GM18868 (cell line): ENCODE measurements around the gene MVP.
"Not testable (repeated sequence)": the region's sequence is repeated elsewhere in the genome, so short reads cannot be mapped to it uniquely, and the experiment has no call there.

Experiments
- ATAC-seq: cut with Tn5 transposase; IDR thresholded peaks from one replicate; pipeline ENCODE4 v1.9.1; 2021; ENCODE audit warnings: mild to moderate bottlenecking, moderate library complexity; ENCODE audit not compliant: unreplicated experiment

The MVP gene

DNA sequence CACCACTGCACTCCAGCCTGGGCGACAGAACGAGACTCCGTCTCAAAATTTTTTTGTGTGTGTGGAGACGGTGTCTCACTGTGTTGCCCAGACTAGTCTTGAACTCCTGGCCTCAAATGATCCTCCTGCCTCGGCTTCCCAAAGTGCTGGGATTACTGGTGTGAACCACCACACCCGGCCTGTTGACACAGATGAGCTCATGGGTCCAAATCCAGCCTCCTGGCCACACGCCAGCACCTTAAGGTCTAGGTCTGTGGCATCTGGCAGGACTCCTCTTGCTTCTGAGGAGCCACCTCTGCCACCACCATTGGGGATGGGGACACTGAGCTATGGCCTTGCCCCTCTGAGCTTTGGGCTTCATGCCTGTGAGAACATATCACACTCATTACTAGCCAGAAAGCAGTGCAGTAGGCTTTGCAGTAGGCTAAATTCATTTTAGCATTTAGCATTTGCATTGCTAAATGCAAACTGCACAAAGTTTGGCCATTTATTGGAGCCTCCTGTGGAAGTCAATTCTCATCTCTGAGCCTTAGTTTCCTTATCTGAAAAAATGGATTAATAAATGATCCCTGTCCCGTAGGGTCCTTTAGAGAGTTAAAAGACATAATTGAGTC lies 48.2 kb downstream of the MVP start:
- no peak for ATAC-seq

DNA sequence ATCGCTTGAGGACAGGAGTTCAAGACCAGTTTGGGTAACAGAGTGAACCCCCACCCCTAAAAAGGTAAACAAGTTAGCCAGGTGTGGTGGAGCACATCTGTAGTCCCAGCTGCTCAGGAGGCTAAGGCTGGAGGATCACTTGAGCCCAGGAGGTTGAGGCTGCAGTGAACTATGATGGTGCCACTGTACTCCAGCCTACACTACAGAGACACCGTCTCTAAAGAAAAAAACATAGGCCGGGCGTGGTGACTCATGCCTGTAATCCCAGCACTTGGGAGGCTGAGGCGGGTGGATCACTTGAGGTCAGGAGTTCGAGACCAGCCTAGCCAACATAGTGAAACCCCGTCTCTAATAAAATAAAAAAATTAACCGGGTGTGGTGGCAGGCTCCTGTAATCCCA lies 48.8 kb downstream of the MVP start:
- not testable (repeated sequence) for ATAC-seq

DNA sequence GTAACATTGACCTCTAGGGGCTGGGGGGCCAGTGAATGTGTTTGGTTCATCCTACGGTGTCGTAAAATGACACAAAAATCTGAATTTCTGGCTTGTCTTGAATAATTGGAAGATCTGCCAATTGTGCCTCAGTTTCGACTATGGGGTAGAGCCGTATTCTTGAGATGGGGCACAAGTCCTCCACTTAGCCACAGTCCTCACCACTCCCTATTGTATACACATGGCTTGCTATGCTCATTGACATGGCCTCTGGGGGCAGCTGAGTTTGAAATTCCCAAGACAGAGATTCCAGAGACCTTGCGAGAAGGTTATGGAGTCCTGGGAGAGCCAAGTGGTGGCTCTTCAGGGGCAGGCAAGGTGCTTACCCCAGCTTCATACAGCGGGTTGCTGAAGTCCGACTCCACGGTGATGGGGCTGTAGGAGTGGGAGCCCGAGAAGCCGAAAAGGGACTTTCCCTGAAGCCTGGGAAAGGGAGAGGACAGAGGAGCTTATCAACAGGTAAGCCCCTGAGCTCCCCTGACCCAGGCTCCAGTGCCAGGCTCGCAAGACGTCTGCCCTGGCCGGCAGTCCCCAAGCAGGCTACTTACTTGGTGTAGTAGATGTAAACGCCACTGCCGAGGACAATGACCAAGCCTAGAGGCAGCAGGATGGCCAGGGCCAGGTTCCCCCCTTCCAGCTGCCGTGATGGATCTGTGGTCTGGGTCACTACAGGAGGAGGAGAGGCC lies 51.7 kb downstream of the MVP start:
- ATAC-seq: no peak

DNA sequence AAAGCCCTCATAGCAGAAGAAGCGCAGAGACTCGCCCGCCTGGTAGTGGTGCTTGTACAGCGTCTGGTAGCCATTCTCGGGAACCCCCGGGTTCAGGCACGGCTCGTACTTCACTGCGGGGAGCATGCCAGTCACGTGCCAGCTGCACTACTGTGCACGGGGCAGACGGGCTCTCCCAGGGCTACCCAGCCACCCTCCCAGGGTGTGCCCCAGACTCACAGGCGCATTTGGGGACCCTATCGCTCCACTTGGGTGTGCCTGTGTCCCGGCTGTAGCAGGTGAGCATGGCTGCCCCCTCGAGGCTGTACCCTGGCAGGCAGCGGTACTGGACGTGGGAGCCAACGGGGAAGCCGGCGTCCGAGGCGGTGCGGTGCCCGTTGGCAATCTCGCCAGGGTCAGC lies 53.1 kb downstream of the MVP start:
- no peak for ATAC-seq

DNA sequence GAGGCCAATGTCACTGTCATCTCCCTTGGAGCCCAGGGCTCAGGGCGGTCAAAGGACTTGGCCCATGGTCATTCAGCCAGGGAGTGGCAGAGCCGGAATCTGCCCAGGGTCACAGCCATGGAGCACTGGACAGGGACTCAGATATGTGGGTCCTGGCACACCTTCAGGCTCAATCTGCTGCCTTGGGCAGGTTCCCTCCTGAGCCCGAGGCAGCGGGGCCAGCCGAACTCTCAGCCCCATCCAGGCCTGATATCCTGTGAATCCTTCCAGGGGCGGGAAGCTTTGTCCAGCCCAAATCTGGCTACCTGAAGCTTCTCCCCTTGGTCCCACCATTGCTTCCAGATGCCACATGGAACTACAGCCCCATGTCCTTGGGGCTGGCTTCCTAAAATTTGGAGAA lies 54.9 kb downstream of the MVP start:
- no peak for ATAC-seq

DNA sequence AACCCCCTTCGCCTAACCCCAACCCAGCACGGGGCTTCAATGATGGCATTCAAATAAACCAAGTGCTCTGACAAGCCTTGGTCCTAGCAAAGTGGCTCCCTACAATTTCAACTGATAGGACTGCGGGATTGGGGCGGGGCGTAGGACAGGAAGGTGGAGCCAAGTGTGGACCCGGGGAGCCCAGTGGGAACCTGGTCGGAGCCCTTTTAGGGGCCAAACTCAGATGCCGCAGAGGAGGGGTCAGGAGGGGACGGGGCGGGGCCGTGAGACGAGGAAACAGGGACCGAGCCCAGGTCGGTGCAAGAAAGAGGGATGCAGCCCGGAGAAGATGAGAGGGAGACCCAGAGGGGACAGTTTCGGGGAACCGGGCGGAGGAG lies 55.9 kb downstream of the MVP start:
- no peak for ATAC-seq

DNA sequence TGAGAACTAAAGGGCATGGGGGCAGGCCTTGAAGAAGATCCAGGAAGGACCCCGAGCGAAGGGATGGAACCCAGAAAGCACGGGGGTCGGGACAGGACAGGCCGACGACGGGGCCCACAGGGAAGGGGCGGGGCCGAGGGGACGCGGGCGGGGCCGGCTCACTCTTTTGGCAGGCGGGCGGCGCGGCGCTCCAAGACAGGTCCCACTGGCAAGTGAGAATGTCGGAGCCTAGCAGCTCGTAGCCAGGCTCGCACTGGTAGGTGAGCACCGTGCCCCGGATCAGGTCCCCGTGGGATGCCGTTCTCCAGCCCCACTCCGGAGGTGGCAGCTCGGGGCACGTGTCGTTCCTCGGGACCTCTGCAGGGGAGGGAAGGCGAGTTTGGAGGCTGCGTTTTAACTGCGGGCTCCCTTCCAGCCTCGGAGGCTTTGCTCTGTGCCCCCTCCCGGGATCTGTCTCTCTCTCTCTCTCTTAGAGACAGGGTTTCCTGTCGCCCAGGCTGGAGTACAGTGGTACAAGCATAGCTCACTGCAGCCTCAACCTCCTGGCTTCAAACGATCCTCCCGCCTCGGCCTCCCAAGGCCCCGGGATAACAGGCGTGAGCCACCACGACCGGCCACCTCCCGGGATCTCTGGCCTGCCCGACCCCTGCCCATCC lies 56.5 kb downstream of the MVP start:
- no peak for ATAC-seq

DNA sequence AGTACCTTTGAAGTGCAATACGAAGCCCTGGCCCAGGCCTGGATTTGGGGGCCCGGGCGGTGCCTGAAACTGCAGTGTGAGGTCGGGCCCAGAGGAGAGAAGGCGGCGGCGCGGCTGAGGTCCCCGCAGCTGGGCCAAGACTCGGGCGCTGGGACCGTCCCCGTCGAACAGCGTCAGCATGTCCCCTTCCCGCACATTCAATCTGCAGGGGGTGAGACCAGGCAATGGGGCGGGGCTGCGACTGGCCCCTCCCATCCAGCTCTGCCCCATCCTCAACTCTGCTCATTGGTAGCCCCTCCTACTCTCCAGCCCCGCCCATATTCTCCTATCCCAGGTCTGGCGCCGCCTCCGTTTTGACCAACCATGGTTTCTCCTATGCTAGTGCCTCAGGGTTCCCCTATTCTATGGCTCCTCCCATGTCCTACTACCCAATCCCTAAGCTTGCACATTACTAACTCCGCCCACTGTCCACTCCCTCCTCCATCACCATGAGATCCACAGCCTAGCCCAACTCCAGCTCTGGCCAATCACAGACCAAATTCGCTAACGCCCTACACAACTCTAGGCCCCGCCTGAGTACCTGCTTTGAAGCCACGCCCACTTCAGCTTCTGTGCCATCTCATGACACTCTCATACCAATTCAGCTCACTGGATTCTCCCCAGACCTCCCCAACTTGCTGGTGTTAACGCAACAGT lies 57.2 kb downstream of the MVP start:
- no peak for ATAC-seq

DNA sequence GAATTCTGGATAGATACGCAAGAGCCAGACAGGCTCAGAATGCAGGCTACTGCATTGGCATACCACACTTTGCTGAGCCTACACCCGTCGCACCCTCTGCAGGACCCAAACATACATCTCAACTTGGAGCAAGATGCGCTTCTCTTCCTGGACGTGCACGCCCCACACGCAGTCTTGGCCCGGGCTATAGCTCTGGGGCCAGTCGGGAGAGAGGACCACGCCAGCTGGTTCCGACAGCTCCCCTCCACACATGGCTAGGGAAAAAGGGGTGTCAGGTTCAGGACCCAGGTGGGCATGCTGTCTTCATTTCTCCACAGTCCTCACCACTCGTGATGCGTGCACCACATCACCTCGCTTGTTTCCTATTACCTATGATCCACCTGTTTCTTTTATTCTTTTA lies 57.9 kb downstream of the MVP start:
- no peak for ATAC-seq

DNA sequence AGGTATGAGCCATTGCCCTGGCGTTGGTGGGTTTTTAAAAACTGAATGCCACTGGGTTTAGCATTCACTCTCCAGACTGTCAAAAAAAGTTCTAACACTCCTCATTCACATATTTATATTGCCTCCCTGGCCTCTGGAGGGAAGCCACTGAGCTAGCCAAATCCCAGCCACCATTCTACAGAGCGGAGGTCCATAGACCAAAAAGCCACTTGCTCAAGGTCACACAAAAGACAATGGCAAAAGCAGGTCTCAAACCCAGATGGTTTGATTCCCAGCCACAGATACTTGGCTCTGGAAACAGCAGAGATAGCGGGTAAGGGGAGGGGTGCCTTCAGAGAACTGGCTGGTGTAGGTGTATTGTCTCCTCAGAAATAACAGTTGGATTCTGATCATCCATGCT lies 60.8 kb downstream of the MVP start:
- no peak for ATAC-seq

DNA sequence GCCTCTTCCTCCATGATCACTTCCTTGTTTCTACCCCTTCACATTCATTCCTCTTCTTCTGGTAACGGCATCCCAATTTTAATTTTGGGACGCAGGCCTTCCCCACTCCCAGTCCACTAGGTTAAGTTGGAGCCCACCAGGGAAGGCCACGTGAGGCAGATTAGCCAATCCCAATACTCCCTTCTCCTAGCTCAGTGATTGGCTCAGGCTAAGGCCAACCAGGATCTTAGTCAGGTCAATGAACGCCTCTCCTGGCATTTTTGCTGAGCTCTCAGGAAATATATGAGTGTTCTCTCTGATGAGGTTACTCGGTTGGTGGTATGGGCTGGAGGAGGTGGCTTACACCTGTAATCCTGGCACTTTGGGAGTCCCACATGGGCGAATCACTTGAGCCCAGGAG lies 63.7 kb downstream of the MVP start:
- ATAC-seq: no peak

DNA sequence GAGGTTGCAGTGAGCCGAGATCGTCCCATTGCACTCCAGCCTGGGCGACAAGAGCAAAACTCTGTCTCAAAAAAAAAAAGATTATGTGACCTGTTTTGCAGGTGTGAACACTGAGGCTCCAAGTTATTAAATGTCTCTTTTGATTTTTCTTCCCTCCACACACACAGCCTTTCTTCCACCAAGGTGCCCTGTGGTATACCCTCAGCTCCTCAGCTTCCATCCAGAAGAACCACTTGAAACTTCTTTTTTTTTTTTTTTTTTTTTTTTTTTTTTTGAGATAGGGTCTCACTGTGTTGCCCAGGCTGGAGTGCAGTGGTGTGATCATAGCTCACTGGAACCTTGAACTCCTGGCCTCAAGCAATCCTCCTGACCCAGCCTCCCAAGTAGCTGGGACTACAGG lies 69.1 kb downstream of the MVP start:
- not testable (repeated sequence) for ATAC-seq

DNA sequence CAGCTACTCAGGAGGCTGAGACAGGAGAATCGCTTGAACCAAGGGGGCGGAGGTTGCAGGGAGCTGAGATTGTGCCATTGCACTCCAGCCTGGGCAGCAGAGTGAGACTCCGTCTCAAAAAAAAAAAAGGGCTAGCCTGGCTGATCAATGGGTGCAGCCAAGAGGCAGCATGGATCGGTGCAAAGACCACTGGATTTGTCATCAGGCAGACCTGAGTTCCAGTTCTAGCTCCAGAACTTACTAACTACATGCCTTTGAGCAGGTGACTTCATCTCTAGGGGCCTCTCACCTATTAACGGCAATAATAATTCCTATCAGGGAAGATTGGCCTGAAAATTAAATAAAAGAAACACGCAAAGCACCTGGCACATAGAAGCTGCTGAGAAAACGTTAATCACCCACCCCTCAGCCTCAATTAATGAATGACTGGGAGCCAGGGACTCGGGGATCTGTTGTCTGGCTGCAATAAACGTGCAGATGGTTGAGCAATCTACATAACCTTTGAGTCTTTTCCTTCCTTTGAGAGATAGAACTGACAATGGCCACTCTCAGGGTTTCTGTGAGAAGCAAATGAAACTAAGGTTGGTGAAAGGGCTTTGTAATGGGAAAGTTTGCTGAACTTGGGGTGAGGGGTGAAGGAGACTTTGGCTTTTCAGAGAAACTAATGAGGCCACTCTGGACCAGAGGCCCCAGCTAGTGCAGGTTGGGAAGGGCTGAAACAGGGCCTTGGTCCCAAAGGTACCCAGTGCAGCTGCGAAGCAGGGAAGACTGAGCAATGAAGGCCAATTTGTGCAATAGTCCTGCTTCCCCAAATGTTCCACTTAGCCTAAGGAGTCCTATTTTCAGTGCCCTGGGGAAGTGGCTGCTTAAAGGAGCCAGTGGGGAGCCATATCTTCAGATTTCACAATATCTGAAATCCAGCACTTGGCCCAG lies 71.5 kb downstream of the MVP start:
- ATAC-seq: no peak

DNA sequence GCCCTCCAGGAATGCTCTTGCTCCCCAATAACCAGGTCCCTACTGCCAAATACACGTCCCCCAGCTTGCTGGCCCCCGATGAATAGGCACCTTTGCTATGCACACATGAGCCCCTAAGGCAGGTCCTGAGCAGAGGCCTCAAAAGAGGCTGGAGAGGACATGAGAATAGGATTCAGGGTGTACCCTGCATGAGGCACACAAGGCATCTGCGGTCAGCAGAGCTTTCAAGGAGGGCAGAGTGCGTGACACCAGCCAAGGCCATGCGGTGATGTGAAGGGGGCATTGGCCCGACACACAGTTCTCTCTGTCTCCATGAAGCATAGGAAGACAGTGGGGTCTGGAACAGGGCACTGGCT lies 72.2 kb downstream of the MVP start:
- ATAC-seq: no peak

DNA sequence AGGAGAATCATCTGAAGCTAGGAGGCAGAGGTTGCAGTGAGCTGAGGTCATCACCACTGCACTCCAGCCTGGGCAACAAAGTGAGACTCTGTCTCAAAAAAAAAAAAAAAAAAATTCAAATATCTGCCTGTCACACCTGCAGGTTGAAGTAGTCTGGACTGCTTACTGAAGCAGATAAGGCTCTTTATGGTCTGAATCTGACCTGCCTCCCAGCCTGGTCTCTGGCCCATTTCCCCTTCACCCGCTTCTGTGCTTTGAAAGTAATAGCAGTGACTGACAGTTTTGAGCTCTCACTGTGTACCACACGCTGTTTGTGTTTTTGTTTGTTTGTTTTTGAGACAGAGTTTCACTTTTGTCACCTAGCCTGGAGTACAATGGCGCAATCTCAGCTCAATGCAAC lies 73.3 kb downstream of the MVP start:
- ATAC-seq: no peak

DNA sequence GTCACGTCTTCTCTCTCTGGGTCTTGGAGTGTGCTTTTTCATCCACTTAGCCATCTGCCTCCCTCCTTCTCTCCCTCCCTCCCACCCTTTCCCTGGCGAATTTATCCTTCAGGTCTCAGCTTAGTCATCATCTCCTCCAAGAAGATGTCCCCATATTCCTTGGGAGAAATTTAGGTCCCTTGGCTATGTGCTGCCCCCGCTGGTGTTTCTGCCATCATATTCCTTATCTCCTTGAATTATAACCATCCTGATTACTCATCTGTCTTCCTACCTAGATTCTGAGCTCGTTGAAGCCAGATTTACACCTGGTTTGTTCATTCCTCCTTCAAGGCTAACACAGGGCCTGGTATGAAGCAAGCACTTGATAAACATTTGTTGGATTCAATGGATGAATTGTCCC lies 74.1 kb downstream of the MVP start:
- no peak for ATAC-seq

DNA sequence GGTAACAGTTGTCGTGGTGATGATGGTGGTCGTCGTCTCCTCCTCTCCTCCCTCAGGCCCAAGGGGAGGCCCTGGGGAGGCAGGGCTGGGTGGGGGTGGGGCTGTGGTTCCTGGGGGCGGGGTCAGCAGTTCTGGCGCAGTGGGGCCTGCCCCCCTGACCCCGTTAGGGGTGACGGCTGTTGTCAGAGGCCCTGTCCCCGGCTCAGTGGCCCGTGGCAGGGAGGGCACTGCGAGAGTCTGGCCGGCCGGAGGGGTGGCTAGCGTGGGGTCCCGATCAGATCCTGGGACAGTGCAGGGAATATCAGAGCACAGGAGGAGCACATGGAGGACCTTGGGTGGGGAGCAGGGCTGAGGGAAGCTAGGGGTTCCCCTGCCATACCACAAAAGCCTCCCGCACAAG lies 76.6 kb downstream of the MVP start:
- no peak for ATAC-seq

DNA sequence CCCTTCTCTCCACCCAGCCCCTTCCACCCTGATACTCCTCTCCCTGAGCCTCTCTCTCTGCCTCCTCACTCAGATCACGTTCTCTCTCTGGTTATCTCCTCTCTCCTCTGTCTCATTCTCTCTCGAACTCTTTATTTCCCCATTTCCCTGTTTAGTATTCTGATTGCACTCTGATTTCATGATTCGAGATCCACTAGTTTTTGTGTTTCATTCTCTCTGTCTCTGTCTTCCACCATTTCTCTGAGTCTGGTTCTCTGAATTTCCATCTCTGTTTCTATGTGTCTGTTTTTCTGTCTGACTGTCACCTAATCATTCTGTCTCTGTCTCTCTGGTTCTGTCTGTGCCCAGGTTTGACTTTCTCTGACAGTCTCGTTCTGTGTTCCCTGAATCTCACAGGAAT lies 77.1 kb downstream of the MVP start:
- no peak for ATAC-seq
